ENCODE data around the gene OR6C70.

The OR6C70 gene

DNA sequence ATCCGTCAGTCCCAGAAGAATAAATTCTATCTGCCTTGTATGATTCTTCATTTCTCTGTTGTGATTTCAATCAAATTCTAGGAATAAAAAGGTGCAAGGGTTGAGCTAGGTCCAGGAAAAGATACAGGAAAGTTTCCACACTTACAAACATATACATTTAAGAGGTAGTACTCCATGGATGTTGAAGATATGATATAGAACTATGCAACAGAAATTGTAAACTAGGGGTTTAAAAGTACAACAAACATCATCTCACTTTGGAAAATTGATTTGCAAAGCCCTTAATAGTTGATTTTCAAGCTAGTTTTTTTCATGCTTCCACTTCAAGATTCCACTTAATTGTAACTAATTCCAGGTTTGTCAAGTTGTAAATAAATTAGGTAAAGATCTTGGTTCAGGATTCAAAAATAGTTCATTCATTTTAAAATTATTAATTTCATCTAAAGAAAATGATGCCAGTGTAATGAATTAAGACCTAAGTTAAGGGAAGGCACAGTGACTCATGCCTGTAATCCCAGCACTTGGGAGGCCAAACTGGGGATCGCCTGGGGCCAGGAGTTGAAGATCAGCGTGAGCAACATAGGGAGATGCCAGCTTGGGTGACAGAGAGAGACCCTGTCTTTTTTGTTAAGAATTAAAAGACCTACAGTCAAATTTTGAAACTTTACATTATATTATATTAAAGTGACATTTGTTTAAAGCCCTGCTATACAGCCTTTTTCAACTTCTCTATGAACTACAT lies at the start of gene OR6C70:
TSS of gene OR6C70 (minus strand) at position 51 of the 742 bp plus-strand sequence. CDS start at position 51, 0 bp downstream.
- TF ChIP-seq FOXM1 (IDR thresholded peaks at IDR 0.05; ENCODE audit: borderline replicate concordance, low read depth) (no peak), TAF1 (IDR thresholded peaks at IDR 0.05; ENCODE audit: low read depth) (no peak), CEBPB (IDR thresholded peaks at IDR 0.05) (no peak), NFIC (IDR thresholded peaks at IDR 0.05) (no peak), TCF12 (IDR thresholded peaks at IDR 0.05; ENCODE audit: low read depth) (no peak), ZBTB7A (IDR thresholded peaks at IDR 0.05; ENCODE audit: low read depth) (no peak), EGR1 (IDR thresholded peaks at IDR 0.05) (no peak)

DNA sequence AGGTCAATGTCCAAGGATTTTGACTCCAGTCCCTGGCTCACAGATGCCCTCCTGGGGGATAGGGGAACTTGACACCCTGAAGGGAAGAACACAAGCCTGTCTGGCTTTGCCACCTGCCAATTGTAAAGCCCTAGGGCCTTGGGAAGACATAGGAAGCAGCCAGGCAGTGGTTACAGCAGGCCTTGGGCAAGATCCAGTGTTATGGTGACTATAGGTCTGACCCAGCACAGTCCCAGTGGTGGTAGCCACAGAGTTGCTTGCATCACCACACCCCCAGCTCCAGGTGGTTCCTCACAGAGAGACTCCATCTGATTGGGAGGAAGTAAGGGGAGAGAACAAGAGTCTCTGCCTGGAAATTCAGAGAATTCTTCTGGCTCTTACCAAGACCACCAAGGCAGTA lies 46.5 kb upstream of the OR6C70 start:
- no peak for TF ChIP-seq ZBTB7A (IDR thresholded peaks at IDR 0.05; ENCODE audit: low read depth)
- no peak for TF ChIP-seq TAF1 (IDR thresholded peaks at IDR 0.05; ENCODE audit: low read depth)
- TF ChIP-seq TCF12 (IDR thresholded peaks at IDR 0.05; ENCODE audit: low read depth), result no peak
- TF ChIP-seq, protein P1, sequence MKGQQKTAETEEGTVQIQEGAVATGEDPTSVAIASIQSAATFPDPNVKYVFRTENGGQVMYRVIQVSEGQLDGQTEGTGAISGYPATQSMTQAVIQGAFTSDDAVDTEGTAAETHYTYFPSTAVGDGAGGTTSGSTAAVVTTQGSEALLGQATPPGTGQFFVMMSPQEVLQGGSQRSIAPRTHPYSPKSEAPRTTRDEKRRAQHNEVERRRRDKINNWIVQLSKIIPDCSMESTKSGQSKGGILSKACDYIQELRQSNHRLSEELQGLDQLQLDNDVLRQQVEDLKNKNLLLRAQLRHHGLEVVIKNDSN (IDR thresholded peaks at IDR 0.05), result no peak
- TF ChIP-seq NFIC (IDR thresholded peaks at IDR 0.05), result no peak

DNA sequence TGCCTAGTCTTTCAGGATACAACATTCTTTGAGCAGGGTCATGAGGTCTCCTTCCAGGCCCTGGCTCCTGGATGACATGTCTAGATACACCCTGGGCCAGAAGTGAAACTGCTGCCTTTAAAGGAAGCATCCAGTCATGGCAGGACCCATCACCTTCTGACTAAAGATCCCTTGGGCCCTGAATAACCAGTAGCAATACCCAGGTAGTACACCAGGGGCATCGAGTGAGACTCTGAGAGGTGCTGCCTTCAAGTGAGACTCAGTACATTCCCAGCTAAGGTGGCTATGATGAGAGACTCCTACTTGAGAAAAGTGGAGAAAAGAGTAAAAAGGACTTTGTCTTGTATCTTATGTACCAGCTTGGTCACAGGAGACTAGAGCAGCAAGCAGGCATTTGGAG lies 45.8 kb upstream of the OR6C70 start:
- no peak for TF ChIP-seq TEAD4 (IDR thresholded peaks at IDR 0.05)
- no peak for TF ChIP-seq ZBTB7A (IDR thresholded peaks at IDR 0.05; ENCODE audit: low read depth)
- TF ChIP-seq, protein P1 (IDR thresholded peaks at IDR 0.05), result no peak
- no peak for TF ChIP-seq EGR1 (IDR thresholded peaks at IDR 0.05)
- no peak for TF ChIP-seq EP300 (IDR thresholded peaks at IDR 0.05; ENCODE audit: borderline replicate concordance)
- no peak for TF ChIP-seq RAD21 (IDR thresholded peaks at IDR 0.05; ENCODE audit: low read depth)
- no peak for TF ChIP-seq CEBPB (IDR thresholded peaks at IDR 0.05)
- TF ChIP-seq, protein P2, sequence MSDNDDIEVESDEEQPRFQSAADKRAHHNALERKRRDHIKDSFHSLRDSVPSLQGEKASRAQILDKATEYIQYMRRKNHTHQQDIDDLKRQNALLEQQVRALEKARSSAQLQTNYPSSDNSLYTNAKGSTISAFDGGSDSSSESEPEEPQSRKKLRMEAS (IDR thresholded peaks at IDR 0.05), result no peak
- no peak for TF ChIP-seq FOXM1 (IDR thresholded peaks at IDR 0.05; ENCODE audit: borderline replicate concordance, low read depth)
- no peak for TF ChIP-seq YY1 (IDR thresholded peaks at IDR 0.05; ENCODE audit: low read depth)
- TF ChIP-seq, protein P3, sequence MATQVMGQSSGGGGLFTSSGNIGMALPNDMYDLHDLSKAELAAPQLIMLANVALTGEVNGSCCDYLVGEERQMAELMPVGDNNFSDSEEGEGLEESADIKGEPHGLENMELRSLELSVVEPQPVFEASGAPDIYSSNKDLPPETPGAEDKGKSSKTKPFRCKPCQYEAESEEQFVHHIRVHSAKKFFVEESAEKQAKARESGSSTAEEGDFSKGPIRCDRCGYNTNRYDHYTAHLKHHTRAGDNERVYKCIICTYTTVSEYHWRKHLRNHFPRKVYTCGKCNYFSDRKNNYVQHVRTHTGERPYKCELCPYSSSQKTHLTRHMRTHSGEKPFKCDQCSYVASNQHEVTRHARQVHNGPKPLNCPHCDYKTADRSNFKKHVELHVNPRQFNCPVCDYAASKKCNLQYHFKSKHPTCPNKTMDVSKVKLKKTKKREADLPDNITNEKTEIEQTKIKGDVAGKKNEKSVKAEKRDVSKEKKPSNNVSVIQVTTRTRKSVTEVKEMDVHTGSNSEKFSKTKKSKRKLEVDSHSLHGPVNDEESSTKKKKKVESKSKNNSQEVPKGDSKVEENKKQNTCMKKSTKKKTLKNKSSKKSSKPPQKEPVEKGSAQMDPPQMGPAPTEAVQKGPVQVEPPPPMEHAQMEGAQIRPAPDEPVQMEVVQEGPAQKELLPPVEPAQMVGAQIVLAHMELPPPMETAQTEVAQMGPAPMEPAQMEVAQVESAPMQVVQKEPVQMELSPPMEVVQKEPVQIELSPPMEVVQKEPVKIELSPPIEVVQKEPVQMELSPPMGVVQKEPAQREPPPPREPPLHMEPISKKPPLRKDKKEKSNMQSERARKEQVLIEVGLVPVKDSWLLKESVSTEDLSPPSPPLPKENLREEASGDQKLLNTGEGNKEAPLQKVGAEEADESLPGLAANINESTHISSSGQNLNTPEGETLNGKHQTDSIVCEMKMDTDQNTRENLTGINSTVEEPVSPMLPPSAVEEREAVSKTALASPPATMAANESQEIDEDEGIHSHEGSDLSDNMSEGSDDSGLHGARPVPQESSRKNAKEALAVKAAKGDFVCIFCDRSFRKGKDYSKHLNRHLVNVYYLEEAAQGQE (IDR thresholded peaks at IDR 0.05; ENCODE audit: low read depth), result no peak

DNA sequence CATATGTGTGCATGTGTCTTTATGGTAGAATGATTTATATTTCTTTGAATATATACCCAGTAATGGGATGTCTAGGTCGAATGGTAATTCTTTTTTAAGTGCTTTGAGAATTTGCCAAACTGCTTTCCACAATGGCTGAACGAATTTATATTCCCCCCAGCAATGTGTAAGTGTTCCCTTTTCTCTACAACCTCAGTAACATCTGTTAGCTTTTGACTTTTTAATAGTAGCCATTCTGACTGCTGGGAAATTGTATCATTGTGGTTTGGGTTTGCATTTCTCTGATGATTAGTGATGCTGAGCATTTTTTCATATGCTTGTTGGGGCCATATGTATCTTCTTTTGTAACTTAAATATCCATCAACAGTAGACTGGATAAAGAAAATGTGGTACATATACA lies 31.7 kb upstream of the OR6C70 start:
- TF ChIP-seq CEBPB (IDR thresholded peaks at IDR 0.05) (no peak), TEAD4 (IDR thresholded peaks at IDR 0.05) (no peak), ZBTB7A (IDR thresholded peaks at IDR 0.05; ENCODE audit: low read depth) (no peak), YY1 (IDR thresholded peaks at IDR 0.05; ENCODE audit: low read depth) (no peak), CREB1 (IDR thresholded peaks at IDR 0.05; ENCODE audit: low read depth) (no peak), TCF12 (IDR thresholded peaks at IDR 0.05; ENCODE audit: low read depth) (no peak), EP300 (IDR thresholded peaks at IDR 0.05; ENCODE audit: borderline replicate concordance) (no peak), EGR1 (IDR thresholded peaks at IDR 0.05) (no peak), NFIC (IDR thresholded peaks at IDR 0.05) (no peak), RAD21 (IDR thresholded peaks at IDR 0.05; ENCODE audit: low read depth) (no peak), TAF1 (IDR thresholded peaks at IDR 0.05; ENCODE audit: low read depth) (no peak), FOXM1 (IDR thresholded peaks at IDR 0.05; ENCODE audit: borderline replicate concordance, low read depth) (no peak)
- TF ChIP-seq, protein P1 (IDR thresholded peaks at IDR 0.05), result no peak
- TF ChIP-seq, protein P2 (IDR thresholded peaks at IDR 0.05), result no peak
- TF ChIP-seq, protein P3 (IDR thresholded peaks at IDR 0.05; ENCODE audit: low read depth), result no peak

DNA sequence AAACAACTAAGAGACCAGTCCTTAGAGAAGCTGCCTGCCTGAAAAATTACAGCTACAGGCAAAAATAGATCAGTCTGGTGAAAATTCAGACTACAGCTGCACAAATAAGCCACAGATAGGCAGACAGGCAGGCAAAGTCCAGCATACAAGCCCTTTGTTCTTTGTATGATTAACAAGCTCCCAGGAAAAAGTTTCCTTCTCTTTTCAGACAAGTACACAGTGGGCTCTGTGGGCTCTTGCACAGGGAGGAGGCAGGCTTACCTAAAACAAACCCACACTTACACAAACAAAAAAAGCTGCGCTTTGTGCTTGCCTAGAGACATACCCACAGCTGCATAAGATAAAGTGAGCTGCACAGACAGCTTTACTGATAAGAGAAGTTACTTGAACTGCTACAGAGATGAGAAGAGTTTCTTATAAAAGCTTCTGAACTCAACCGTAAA lies 29.9 kb upstream of the OR6C70 start:
- TF ChIP-seq FOXM1 (IDR thresholded peaks at IDR 0.05; ENCODE audit: borderline replicate concordance, low read depth) (no peak), ZBTB7A (IDR thresholded peaks at IDR 0.05; ENCODE audit: low read depth) (no peak), RAD21 (IDR thresholded peaks at IDR 0.05; ENCODE audit: low read depth) (no peak)
- TF ChIP-seq, protein P2 (IDR thresholded peaks at IDR 0.05), result no peak
- TF ChIP-seq, protein P1 (IDR thresholded peaks at IDR 0.05), result no peak
